GM19452 (cell line): ENCODE results near the gene LATS2.

Experiments used
- ATAC-seq: cut with Tn5 transposase; IDR thresholded peaks from one replicate; pipeline ENCODE4 v1.9.1; 2021; ENCODE audit not compliant: unreplicated experiment

Gene LATS2

DNA sequence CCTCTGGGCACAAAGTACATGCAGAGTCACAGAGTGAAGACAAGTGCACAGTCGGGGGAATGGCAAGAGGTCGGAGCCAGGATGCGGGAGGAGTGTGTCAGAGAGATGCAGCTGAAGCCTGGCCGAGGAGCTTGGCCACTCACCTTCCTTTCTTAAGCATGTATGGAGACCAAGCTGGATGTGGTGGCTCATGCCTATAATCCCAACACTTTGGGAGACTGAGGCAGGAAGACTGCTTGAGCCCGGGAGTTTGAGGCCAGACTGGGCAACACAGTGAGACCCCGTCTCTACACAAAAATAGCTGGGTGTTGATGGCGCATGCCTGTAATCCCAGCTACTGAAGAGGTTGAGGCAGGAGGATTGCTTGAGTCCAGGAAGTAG is 67.0 kb downstream of the LATS2 start:
- ATAC-seq, result no peak

GRCh38 chr13:20993661-20994440 is 67.5 kb downstream of the LATS2 start:
- ATAC-seq, result no peak

GRCh38 chr13:20993211-20993610 is 68.2 kb downstream of the LATS2 start:
- ATAC-seq, result no peak

DNA sequence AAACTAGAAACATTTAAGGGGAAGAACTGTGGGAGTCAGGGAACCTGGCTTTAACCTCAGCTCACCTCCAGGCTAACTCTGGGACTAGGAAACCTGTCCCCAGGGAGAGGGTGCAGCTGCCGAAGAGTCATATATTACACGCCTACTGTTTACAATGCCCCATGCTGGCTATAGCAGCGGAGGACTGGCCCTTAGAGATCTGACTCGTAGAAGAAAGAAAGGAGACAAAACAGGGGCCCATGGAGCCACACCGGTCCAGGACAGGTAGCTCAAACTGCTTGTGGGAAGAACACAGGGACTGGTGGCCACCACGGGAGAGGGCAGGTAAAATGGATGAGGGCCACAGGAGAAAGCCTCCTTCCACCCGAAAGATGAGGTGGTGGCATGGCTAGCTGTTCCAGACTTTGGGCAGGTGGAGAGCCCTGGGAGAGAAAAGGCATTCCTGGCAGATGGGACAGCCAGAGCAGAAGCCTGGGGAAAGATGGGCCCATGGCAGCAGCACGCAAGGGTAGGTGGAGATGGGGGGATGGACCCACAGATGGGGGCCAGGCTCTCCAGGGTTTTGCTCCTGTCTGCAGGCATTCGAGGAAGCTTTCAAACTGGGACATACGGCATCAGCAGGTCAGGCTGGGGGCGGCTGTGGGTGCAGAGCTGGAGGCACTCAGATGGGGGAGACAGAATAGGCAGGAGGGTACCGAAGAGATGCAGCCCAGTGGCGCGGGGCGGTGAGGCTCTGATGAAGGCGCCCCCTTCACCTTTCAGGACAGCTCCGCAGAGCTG is 69.5 kb downstream of the LATS2 start:
- no peak for ATAC-seq

DNA sequence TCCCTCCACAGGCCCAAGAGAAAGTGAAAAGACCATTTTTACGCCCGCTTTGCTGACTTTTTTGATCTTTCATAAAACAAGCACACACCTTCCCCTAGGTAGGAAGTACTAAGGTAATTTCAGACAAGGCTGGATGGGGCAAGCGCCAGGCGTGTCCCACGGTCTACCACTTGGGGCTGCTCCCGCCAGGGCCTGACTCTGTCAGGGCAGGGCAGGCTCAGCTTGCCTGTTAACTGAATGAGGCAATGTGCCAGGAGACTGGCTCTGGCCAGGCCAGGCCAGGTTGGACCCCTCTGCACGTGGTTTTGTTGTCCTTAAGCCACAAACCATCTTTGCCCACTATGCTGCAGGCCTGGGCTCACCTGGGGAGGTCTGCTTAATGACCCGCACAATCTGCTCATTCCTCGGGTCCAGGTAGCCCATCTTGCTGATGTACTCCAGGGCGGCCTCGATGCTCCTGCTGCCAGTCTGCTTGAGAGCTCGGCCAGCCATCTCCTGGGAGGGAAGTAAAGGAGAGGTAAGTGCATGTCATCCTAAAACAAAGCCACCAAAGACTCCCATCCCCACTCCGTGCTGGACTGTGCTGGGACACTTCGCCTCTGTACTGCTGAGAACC is 70.4 kb downstream of the LATS2 start:
- ATAC-seq, result no peak

GRCh38 chr13:20989656-20990321 is 71.6 kb downstream of the LATS2 start:
- ATAC-seq, result no peak

GRCh38 chr13:20988909-20989655 is 72.3 kb downstream of the LATS2 start:
- ATAC-seq, result no peak

GRCh38 chr13:20988033-20988908 is 73.1 kb downstream of the LATS2 start:
- ATAC-seq, result no peak

DNA sequence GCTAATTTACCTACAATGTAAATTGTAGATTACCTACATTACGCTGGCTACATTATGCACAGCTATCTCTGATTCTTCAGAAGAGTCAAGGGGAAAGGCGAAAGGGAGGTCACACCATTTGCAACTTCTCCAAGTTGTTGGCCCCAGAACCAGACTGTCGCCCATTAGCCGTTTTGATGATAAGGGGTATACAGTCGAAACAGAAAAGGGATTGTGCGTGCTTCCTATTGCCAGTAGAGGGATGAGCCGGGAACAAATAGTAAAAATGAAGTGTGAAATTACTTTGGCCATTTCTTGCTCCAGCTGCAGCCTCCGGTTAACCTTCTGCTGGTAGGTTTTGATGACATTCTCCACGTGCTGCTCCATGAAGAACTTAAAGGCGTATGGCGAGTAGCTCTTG is 73.8 kb downstream of the LATS2 start:
- ATAC-seq, result no peak

DNA sequence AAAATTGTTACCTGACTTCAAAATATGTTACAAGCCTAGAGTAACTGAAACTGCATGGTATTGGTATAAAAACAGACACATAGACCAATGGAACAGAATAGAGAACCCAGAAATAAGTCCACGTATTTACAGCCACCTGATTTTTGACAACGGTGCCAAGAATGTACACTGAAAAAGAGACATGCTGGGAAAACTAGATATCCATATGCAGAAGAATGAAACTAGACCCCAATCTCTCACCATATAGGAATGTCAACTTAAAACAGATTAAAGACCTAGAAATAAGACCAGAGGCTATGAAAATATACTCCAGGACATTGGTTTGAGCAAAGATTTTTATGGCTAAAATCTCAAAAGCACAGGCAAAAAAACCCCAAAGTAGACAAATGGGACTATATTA is 76.5 kb downstream of the LATS2 start:
- no peak for ATAC-seq

- ATAC-seq, result no peak
Measured at GRCh38 chr13:20983386-20983785, 78.0 kb downstream of the LATS2 start.

- ATAC-seq, result no peak
Measured at GRCh38 chr13:20981370-20982095, 79.9 kb downstream of the LATS2 start.

DNA sequence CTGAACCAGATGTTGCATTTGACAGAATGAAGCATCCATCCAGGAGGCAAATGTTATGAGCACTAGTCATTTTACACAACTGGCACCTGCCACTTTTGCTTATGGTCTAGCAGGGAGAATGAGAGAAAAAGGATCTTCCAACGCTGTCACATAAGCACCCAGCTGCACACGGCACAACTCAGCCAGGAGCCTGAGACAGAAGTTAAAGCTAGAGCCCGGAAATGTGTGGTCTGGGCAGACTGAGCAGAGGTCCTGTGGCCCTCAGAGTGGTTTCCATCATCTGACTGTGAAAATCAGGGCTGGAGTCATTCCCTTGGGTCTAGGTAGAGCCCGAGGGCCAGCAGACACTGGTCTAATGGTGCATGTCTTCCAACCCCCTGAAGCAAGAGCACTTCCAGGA is 80.5 kb downstream of the LATS2 start:
- no peak for ATAC-seq

GRCh38 chr13:20980430-20980829 is 81.0 kb downstream of the LATS2 start:
- no peak for ATAC-seq

DNA sequence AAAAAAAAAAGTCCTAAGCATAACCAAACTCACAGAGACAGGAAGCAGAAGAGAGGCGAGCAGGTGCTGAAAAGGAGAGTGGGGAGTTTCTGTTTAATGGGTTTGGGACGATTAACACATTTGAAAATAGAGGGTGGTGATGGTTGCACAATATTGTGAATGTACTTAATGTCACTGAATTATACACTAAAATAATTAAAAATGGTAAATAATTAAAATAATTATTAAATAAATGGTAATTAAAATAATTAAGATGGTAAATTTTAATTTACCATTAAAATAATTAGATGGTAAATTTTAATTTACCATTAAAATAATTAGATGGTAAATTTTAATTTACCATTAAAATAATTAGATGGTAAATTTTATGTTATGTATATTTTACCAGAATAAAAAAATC is 84.0 kb downstream of the LATS2 start:
- ATAC-seq, result no peak

- ATAC-seq, result no peak
Measured at GRCh38 chr13:20974981-20975585, 86.3 kb downstream of the LATS2 start.

DNA sequence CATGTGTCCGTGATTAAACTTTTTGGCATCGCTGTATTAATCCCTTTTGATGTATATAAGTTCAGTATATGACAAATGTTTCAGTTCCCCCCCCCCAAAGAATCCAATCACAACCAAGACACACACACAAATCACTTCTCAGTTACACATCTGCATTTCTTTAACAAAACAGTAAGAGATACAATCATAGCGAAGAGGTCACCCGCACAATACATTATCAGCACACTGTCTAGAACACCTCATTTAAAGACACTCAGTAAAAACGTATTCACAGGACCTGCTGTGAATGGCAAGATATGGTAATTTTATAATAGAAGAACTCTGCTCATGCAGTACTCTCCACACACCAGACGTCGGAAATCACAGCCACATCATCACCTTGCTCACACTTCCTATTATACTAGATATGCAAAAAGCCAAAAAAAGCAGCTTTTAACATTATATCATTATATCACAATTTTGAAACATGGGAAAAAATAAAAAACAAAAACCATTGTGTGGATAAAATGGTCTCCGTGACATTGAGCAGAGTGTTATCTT is 87.4 kb downstream of the LATS2 start:
- ATAC-seq, result no peak

DNA sequence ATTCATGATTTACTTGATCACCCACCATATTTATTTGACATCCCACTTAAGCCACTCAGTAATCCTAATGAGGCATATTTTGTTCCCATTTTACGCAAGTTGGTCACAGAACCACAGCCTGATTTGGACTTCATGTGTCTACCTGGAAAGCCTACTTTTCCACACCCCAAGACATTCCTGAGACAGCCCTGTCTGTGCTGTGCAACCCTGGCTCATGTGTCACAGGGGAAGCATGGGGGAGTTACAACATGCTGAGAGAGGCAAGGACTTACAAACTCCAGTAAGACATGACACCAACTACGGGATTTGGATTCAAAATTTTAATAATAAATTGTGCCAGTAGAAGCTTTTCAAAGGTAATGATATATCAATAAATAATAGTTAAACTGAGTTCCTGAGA is 88.7 kb downstream of the LATS2 start:
- ATAC-seq, result no peak
